22Rv1 (cell line): ENCODE data around the gene IL31RA.

Experiments used
- H3K27ac ChIP-seq: fragments of 450-650 bp; 2 replicates; pipeline ENCODE4 v1.5.1; 2017
- ZFX ChIP-seq: fragments of 450-650 bp; IDR thresholded peaks from 2 replicates; pipeline ENCODE4 v1.6.1; 2017; ENCODE audit warnings: antibody characterized with exemption, borderline replicate concordance
- TF ChIP-seq, protein P1 (sequence below): fragments of 450-650 bp; IDR thresholded peaks from 2 replicates; pipeline ENCODE4 v1.5.1; 2017; ENCODE audit warnings: mild to moderate bottlenecking

IL31RA gene

DNA sequence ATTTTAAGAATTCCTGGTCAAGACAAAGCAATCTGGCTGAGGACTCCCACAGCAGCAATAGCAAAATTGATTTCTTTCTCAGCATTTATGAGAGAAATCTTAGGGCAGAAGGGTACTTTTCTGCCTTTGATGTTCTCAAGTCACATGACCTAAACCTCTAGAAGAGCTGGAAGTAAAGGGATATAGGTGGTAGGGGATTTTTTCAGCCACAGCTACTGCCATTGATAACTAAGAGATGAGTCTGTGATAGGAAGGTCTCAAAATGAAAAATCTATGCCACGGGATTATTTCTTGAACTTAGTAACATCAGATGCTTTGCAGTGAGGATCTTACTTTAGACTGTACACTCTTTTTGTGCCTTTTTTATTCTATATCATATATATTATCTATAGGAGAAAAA is 108.1 kb downstream of the IL31RA start:
- H3K27ac ChIP-seq: no peak overlapping the region
- TF ChIP-seq ZFX: no peak
- TF ChIP-seq, protein P1, sequence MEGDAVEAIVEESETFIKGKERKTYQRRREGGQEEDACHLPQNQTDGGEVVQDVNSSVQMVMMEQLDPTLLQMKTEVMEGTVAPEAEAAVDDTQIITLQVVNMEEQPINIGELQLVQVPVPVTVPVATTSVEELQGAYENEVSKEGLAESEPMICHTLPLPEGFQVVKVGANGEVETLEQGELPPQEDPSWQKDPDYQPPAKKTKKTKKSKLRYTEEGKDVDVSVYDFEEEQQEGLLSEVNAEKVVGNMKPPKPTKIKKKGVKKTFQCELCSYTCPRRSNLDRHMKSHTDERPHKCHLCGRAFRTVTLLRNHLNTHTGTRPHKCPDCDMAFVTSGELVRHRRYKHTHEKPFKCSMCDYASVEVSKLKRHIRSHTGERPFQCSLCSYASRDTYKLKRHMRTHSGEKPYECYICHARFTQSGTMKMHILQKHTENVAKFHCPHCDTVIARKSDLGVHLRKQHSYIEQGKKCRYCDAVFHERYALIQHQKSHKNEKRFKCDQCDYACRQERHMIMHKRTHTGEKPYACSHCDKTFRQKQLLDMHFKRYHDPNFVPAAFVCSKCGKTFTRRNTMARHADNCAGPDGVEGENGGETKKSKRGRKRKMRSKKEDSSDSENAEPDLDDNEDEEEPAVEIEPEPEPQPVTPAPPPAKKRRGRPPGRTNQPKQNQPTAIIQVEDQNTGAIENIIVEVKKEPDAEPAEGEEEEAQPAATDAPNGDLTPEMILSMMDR: no peak

DNA sequence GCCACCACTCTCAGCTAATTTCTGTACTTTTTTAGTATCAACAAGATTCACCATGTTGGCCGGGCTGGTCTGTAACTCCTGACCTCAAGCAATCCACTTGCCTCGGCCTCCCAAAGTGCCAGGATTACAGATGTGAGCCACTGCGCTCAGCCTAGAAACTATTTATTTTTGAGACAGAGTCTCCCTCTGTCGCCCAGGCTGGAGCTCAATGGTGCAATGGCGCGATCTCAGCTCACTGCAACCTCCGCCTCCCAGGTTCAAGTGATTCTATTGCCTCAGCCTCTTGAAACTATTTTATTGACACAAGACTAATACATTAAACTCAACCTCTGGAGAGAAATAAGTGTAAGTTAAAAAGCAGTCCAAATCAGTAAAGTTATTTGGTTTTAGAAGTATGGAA is 109.6 kb downstream of the IL31RA start:
- TF ChIP-seq ZFX: no peak
- TF ChIP-seq, protein P1: no peak

DNA sequence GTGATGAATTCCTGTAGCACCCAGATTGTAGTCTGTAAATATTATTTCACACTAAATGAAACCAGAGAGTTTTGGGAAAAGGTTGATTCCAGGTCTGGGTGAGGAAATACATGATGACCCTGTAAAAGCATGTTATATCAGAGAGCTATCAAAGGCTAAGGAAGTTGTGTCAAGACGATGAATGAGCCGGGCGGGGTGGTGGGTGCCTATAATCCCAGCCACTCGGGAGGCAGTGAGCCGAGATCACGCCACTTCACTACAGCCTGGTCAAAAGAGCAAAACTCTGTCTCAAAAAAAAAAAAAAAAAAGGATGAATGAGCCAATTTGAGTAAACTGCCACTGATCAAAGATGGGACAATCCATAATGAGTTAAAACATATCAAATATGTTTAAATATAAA is 114.4 kb downstream of the IL31RA start:
- H3K27ac ChIP-seq: no peak overlapping the region
- TF ChIP-seq ZFX: no peak
- TF ChIP-seq, protein P1: no peak

More for the DNA sequence above, 109.6 kb downstream of the IL31RA start:
- no peak overlapping the region for H3K27ac ChIP-seq

DNA sequence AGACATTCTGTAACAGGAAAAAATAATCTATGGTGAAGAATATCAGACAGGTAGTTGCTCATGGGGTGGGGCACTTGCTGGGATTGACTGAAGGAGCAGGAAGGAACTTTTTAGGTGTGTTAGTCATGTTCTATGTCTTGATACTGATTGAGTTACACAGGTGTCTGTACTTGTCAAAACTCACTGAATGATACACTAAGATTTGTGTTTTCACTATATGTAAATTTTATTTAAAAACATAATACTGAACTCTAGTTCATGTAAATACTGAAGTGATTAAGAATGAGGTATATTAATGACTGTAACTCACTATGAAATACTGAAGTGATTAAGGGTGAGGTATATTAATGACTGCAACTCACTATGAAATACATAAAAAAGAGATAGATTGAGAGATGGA is 115.1 kb downstream of the IL31RA start:
- no peak overlapping the region for H3K27ac ChIP-seq
- no peak for TF ChIP-seq ZFX
- TF ChIP-seq, protein P1: no peak

DNA sequence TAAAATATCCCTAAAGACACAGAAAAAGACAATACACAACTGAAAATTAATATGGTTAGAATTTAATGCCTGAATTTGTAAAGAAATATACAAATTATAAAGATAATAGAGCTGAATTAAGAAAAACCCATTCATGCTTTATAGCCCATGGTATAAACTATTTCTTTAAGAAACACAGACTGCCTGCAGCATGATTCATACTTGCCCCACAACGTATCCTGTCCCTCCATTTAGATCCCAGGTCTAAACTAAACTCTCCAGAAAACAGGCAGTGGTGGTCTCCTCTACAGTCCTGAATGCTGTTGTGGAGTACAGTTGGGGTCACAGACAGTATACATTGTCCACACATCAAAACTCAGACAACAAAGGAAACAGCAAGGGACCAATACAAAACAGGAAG is 118.8 kb downstream of the IL31RA start:
- TF ChIP-seq, protein P1: no peak
- TF ChIP-seq ZFX: no peak
- H3K27ac ChIP-seq: no peak overlapping the region
